GM18519 (cell line): Measurements from ENCODE around the gene BIRC6.
"Not testable (repeated sequence)": the region's sequence is repeated elsewhere in the genome, so short reads cannot be mapped to it uniquely, and the experiment has no call there.

Source experiments
- ATAC-seq: cut with Tn5 transposase; IDR thresholded peaks from one replicate; pipeline ENCODE4 v1.9.1; 2021; ENCODE audit warnings: mild to moderate bottlenecking, moderate library complexity; ENCODE audit not compliant: unreplicated experiment, low FRiP score

The BIRC6 gene

DNA sequence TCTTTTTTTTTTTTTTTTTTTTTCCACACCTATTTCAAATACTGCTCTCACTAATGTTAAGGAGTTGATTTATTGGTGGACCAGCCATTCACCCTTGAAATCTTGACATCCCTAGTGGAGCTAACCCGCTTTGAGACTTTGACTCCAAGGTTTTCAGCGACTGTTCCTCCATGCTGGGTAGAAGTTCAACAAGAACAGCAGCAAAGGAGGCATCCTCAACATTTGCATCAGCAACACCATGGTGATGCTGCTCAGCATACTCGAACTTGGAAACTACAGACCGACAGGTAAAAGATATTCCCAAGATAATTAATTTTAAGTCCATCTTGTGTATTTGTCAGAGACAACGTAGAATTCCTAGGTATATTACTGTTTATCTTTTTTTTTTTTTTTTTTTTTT lies 74.0 kb downstream of the BIRC6 start:
- no peak for ATAC-seq

- ATAC-seq = no peak
Observed at GRCh38 chr2:32436150-32436549, 79.3 kb downstream of the BIRC6 start.

- ATAC-seq = no peak
Observed at GRCh38 chr2:32442020-32442467, 85.2 kb downstream of the BIRC6 start.

GRCh38 chr2:32446369-32446768 lies 89.5 kb downstream of the BIRC6 start:
- no peak for ATAC-seq

- no peak for ATAC-seq
Observed at GRCh38 chr2:32450851-32451250, 94.0 kb downstream of the BIRC6 start.

DNA sequence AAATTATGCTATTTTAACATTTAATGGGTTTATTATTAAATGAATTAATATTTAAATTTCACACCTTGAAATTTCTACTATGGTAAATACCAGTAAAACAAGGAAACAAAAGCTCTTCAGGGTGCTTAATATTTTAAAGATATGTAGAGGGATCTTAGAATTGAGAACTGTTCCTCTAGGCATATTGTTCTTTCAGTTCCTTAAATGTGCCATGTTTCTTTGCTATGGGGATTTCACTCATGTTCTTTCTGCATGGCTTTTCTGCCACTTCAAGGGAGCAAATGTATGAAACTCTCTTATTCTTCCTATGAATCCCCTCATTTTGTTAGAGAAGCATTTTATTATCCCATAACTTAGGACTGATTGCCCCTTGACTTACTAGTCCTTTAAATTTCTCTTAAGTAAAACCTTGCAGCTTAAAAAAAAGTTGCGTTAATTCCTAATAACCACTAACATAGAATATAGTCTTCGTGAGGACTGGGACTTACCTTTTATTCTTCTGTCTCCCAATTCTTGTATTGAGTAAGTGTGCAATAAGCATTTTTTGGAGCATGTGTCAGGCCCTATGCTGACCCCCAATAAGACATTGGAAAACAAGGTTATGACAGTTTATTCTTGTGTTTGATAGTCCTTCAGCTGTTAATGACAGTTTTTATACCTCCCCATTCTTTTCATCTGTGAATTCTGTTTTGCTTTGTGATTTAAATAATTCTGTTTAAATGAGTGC lies 95.7 kb downstream of the BIRC6 start:
- no peak for ATAC-seq

GRCh38 chr2:32453242-32454062 lies 96.6 kb downstream of the BIRC6 start:
- no peak for ATAC-seq

DNA sequence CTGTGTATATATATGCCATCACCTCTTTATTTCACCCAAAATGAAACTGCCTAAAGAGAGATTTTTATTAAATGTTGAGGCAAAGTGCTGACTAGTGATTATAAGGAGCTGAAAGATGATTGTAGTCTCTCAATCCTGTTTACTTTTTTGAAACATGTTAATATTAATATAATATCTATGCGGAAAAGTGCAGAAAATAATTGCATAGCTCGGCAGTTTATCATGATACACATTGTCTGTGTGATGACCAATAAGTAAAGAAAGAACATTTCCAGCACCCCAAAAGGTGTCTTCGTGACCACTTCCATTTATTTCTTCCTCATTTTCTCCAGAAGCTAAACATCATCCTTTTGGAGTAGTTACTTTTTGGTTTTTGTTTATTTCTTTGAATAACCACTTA lies 99.0 kb downstream of the BIRC6 start:
- no peak for ATAC-seq

DNA sequence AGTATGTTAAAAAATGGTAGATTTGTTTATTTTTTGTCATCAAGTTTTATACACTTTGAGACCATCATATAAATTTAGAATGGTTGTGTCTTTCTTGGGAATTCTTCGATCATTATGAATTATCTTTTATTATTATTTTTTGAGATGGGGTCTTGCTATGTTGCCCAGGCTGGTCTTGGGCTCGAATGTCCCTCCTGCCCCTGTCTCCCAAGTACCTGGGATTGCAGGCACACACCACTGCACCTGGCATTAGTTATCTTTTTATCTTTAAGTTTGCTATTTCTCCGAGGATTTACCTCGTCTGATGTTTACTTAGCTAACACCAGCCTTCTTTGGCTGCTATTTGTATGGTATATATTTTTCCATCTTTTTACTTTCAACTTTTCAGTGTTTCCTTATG lies 100.0 kb downstream of the BIRC6 start:
- no peak for ATAC-seq

DNA sequence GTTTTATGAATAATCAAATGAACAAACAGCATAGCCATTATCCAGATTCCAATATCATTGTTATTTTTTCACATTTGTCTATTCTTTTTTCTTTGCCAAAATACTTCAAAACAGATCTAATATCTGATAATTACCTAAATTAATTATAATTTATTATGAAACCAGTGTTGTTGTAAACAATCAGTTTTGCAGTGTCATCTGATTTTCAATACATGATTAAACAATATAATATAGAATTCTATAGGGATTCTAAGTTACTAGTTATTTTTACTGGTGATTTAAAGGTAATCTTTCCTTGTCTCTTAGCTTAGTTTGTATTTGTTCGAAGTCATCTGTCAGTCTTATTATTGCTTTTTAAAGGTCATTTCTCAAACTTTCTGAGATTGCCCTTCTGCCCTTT lies 101.0 kb downstream of the BIRC6 start:
- no peak for ATAC-seq

GRCh38 chr2:32460861-32461260 lies 104.0 kb downstream of the BIRC6 start:
- ATAC-seq = not testable (repeated sequence)

GRCh38 chr2:32463110-32463509 lies 106.3 kb downstream of the BIRC6 start:
- no peak for ATAC-seq

DNA sequence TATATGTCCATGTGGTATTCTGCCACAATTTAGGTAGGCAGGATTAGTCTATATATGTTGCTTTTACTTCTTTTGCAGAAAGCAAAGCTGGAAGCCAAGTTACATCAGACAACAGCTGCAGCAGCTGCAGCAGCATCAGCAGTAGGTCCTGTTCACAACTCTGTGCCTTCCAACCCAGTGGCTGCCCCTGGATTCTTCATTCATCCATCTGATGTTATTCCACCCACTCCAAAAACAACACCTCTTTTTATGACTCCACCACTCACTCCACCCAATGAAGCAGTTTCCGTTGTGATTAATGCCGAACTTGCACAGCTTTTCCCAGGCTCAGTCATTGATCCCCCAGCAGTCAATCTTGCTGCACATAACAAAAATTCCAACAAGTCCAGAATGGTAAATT lies 107.6 kb downstream of the BIRC6 start:
- no peak for ATAC-seq

GRCh38 chr2:32472605-32473004 lies 115.8 kb downstream of the BIRC6 start:
- ATAC-seq = no peak

DNA sequence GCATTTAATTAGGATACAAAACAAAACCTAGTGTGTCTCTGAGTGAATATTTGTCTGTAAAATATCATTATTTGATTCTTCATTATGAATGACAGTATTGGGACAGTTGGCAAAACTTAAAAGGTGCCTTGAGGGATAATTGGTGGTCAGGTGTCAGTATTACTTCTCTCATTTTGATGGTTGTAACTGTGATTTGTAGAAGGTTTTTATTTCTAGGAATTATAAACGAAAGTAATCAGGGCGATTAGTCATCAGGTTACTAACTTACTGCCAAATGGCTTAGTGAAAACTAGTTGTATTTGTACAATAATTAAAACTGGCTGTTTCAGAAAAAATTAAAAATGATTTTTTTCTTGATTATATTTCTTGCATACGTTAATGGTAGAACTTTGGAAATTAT lies 117.6 kb downstream of the BIRC6 start:
- ATAC-seq = no peak

DNA sequence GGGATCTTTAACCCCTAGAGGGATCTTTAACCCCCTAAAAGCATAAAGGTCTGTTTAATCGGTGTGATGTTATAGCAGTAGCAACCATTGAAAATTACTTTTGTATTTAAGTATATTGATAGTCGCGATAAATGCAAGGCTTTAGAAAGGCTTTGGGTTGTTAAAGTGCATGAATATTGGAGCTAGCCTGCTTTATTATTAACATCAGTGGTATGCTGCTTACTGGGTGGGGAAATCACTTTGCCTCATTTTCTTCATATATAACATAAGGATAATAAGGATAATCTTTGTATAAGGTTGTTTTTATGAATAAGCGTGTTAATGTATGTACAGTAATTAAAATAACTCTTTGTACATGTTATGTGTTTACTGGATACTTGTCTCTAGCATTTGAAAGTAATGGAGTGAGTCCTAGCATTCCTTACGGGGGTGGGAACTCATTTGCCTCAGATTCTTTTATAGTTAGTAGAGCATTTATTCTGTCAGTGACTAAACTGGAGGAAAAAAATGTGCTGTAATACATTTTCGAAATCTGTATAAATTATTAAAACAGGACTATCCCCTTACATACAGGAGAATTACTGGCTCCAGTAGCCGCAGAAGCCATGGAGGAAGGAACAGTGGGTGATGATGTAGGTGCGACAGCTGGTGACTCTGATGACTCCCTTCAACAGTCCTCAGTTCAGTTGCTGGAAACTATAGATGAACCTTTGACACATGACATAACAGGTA lies 122.2 kb downstream of the BIRC6 start:
- no peak for ATAC-seq

DNA sequence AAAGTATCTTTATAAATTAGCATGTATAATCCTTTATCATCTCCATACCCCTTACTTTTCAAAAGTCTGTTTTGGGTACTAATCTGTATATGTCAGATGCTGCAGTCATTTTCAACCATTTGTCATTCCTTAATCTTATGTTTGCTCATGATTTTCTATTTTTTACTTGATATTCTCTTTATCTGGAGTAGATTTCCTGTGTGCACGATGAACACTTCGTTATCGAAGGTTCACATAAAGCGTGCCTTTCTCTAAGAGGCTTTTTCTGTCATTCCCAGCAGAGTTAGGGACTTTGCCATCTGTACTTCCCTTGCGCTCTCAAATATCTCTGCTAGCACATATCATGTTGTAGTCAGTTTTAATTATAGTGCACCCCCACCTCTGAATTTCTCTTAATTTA lies 123.2 kb downstream of the BIRC6 start:
- ATAC-seq = no peak

- no peak for ATAC-seq
Observed at GRCh38 chr2:32482471-32482870, 125.6 kb downstream of the BIRC6 start.

GRCh38 chr2:32484937-32485336 lies 128.1 kb downstream of the BIRC6 start:
- ATAC-seq = no peak

DNA sequence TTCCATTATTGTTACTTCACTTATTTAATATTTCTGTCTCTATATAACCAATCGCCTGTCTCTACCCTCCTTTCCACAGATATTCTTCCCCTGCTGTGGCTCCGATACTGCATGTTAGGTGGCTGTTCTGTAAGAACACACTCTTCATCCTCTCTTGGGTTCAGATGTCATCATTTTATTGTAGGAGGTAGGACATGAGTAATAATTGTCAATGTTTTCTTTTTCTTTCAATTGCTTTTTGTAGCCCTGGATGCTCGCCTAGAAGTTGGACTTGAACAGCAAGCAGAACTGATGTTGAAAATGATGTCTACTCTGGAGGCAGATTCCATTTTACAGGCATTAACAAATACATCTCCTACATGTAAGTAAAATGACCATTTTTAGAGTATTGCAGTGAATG lies 128.6 kb downstream of the BIRC6 start:
- no peak for ATAC-seq

GRCh38 chr2:32489061-32489460 lies 132.2 kb downstream of the BIRC6 start:
- no peak for ATAC-seq
